ENCODE results near the gene NRP2.
A peak's percentile ranks its signal among the peaks of the same experiment; 100 is the strongest.

The NRP2 gene

GRCh38 chr2:205757271-205757670, 75.0 kb downstream of the NRP2 start:
- no peak for DNase-seq (ENCODE audit: low read depth)

GRCh38 chr2:205758051-205758450, 75.8 kb downstream of the NRP2 start:
- no peak for DNase-seq (ENCODE audit: low read depth)

GRCh38 chr2:205758500-205758899, 76.2 kb downstream of the NRP2 start:
- no peak for DNase-seq (ENCODE audit: low read depth)

- DNase-seq (ENCODE audit: low read depth): no peak
Observed at GRCh38 chr2:205759257-205759656, 77.0 kb downstream of the NRP2 start.

- DNase-seq (ENCODE audit: low read depth): no peak
Observed at GRCh38 chr2:205759732-205760131, 77.4 kb downstream of the NRP2 start.

- DNase-seq (ENCODE audit: low read depth): no peak
Observed at GRCh38 chr2:205760157-205760556, 77.9 kb downstream of the NRP2 start.

- DNase-seq (ENCODE audit: low read depth): no peak
Observed at GRCh38 chr2:205761421-205761820, 79.1 kb downstream of the NRP2 start.

- DNase-seq (ENCODE audit: low read depth): no peak
Observed at GRCh38 chr2:205762881-205763280, 80.6 kb downstream of the NRP2 start.

GRCh38 chr2:205763708-205764211, 81.5 kb downstream of the NRP2 start:
- DNase-seq (ENCODE audit: low read depth): no peak

- DNase-seq (ENCODE audit: low read depth): no peak
Observed at GRCh38 chr2:205764270-205764746, 82.0 kb downstream of the NRP2 start.

GRCh38 chr2:205765151-205765550, 82.8 kb downstream of the NRP2 start:
- DNase-seq (ENCODE audit: low read depth): no peak

- peak; percentile 32 for DNase-seq (ENCODE audit: low read depth)
Observed at GRCh38 chr2:205766779-205767359, 84.6 kb downstream of the NRP2 start.

GRCh38 chr2:205767617-205768016, 85.3 kb downstream of the NRP2 start:
- DNase-seq (ENCODE audit: low read depth): no peak

GRCh38 chr2:205768341-205768740, 86.0 kb downstream of the NRP2 start:
- DNase-seq (ENCODE audit: low read depth): no peak

- no peak for DNase-seq (ENCODE audit: low read depth)
Observed at GRCh38 chr2:205768815-205769494, 86.7 kb downstream of the NRP2 start.

- DNase-seq (ENCODE audit: low read depth): no peak
Observed at GRCh38 chr2:205769495-205769850, 87.2 kb downstream of the NRP2 start.

- DNase-seq (ENCODE audit: low read depth): no peak
Observed at GRCh38 chr2:205769879-205770278, 87.6 kb downstream of the NRP2 start.

- DNase-seq (ENCODE audit: low read depth): no peak
Observed at GRCh38 chr2:205770577-205770976, 88.3 kb downstream of the NRP2 start.

- DNase-seq (ENCODE audit: low read depth): no peak
Observed at GRCh38 chr2:205771031-205771430, 88.7 kb downstream of the NRP2 start.

- DNase-seq (ENCODE audit: low read depth): no peak
Observed at GRCh38 chr2:205771666-205772065, 89.4 kb downstream of the NRP2 start.

- no peak for DNase-seq (ENCODE audit: low read depth)
Observed at GRCh38 chr2:205772983-205773382, 90.7 kb downstream of the NRP2 start.

- DNase-seq (ENCODE audit: low read depth): no peak
Observed at GRCh38 chr2:205773989-205774388, 91.7 kb downstream of the NRP2 start.

GRCh38 chr2:205775097-205775877, 93.0 kb downstream of the NRP2 start:
- DNase-seq (ENCODE audit: low read depth): no peak

Measured in stimulated activated CD4-positive, alpha-beta T cell treated with anti-CD3 and anti-CD28 coated beads, Interleukin-2, amount 100 ng/mL, for 4 hours (primary cell).